Sciatic nerve (tissue), 2 donors: ENCODE measurements around the gene PIM3. TPM values are rescaled to one million over a fixed set of nuclear protein-coding genes. Genes with fewer than 3 reads are reported as not detected.

Experiments used
- ATAC-seq: fragments of 200-7000 bp; cut with Tn5 transposase; one replicate; pipeline ENCODE4 v1.9.1; 2020; ENCODE audit warnings: mild to moderate bottlenecking, moderate library complexity
- DNase-seq: peaks from one replicate; pipeline ENCODE4 v3.0.0-alpha.2; 2020; ENCODE audit warnings: low spot score
- intact Hi-C: fragments of 100-400 bp; cut with DNase I; formaldehyde crosslinking; loops from one replicate; pipeline ENCODE4 v1.14.2; 2022
- total RNA-seq: library from RNA; stranded (reverse); fragmentation: NEBNext Ultra II Directional; extraction: Animal tissue kit (Norgen Biotek cat#: 25700); gene quantifications from one replicate; pipeline ENCODE4 v1.2.1, GENCODE V29; 2021
- donor health status: DM: no; HTN: no; CAD: no.
- donor health status: DM: no; HTN: no; CAD: no.

The PIM3 gene
- 62.2 TPM for total RNA-seq

DNA sequence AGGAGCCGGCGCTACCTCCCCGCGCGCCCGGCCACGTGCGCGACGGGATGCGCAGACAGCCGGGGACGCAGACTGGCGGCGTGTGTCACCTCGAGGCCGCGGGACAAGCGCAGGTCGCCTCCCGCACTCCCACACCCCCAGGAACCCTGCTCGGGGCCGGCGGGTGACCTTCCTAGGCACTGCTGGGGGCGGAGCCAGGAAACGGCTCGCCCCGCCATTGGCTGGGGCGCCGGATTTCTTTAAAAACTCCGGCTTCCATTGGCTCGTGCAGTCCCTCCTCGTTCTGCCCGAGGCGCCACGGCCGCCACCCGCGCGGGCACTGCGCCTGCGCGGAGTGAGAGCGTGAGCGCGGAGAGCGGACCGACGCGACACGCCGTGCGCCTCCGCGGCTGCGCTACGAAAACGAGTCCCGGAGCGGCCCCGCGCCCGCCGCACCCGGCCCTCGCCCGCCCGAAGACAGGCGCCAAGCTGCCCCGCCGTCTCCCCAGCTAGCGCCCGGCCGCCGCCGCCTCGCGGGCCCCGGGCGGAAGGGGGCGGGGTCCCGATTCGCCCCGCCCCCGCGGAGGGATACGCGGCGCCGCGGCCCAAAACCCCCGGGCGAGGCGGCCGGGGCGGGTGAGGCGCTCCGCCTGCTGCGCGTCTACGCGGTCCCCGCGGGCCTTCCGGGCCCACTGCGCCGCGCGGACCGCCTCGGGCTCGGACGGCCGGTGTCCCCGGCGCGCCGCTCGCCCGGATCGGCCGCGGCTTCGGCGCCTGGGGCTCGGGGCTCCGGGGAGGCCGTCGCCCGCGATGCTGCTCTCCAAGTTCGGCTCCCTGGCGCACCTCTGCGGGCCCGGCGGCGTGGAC lies at the start of gene PIM3:
TSS of gene PIM3 (plus strand) at position 614 of the 846 bp plus-strand sequence. CDS start at position 790, 176 bp downstream.
- DNase-seq: peak; percentile 96
- intact Hi-C loops: no loop called here
- peak; percentile 86 for ATAC-seq

DNA sequence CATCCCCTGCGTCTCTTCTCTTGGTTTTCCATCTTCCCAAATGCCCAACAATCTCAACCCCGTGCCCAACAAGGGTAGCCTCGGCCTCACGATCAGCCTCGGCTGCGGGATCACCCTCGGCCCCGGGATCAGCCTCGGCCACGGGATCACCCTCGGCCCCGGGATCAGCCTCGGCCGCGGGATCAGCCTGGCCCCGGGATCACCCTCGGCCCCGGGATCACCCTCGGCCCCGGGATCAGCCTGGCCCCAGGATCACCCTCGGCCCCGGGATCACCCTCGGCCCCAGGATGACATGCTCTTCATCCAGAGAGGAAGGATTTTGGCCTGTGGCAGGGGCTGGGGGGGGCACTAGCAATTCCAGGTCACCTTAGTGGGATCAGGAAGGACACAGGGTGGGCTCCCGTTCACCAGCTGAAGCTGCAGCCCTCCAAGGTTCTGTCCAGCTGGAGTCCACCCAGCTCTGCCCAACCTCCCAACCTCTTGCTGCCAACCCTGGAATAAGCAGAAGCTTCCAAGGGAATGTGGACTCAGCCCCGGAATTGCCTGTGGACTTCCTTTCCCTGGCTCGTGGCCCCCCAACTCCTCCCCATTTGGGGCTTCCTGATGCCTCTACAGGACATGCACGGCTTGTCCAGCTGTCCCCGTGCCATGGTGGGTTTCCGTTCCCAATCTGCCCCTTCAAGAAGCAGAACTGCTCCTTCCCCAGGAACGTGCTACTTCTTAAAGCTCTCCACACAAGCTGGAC lies 48.5 kb upstream of the PIM3 start:
- ATAC-seq: no peak
- no peak for DNase-seq
- intact Hi-C loops: no loop called here

DNA sequence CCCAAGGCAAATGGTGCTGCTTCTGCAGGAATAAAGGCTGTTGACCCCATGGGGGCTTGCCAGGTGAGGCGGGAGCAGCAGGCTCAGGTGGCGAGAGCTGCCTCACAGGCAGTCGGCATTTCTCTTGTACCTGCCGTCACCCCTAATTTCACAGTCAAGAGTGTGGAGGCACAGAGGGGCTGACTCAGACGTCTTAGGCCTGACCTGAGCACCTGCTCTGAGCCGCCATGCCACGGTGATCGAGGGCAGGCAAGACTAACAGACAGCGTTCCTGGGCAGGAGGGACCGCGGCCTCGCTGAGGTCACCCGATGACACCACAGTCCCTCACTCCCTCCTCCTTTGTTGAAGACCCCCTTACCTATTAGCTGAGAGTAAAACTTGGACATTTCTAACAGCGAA lies 47.5 kb upstream of the PIM3 start:
- no peak for DNase-seq
- ATAC-seq: no peak
- intact Hi-C loops: no loop called here

DNA sequence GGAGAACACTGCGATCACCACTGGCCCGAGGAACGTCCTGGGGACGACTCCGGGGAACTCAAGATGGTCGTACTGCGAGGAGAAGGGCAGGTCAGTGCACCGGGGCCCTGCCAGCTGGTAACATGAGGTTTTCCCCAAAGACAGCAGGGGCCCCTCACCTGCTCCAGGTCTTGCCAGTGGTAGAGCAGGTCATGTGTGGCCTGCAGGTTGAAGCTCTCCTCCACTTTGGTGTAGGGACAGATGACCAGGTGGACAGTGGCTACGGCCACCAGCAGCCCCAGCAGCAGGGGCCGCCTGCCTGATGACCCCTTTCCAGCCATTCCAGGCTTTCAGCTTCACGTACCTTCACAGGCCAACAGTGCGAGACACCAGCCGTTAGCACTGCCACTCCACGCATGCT lies 47.1 kb upstream of the PIM3 start:
- no peak for DNase-seq
- no peak for ATAC-seq
- intact Hi-C loops: no loop called here

DNA sequence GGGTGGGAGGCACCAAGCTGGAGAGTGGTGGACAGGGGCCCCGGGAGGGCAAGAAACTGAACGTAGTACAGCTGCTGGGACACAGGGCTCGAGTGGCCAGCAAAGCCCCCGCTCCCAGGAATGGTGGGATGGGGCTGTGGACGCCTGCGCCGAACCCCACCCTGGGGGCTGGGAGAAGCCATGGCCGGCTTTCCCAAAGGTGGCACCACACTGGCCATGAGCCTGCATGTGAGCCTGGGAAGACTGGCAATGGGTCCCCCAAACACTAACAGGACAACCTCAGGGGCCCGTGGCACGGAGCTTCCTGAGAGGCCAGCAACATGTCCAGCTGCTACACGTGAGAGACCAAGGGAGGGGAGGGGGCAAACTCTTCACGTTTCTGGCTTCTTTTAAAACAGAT lies 46.3 kb upstream of the PIM3 start:
- intact Hi-C loops: no loop called here
- DNase-seq: no peak
- no peak for ATAC-seq

DNA sequence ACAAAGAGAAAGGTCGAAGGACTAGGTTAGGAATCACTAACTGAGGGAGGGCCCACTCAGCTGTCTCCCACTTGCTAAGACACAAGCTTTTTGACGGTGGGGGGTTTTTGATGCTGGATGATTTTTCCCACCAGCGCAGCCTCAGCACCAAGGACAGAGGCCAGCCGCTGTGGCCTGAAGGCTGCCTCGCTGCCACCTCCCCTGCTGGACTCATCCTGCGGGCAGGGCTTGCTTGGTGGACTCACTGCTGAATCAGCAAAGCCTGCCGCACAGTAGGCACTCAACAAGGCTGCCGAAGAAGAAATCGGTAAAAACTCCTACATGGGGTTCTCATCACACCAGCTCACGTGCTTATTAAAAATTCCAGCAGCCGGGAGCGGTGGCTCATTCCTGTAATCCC lies 45.0 kb upstream of the PIM3 start:
- no peak for ATAC-seq
- no peak for DNase-seq
- intact Hi-C loops: no loop called here

DNA sequence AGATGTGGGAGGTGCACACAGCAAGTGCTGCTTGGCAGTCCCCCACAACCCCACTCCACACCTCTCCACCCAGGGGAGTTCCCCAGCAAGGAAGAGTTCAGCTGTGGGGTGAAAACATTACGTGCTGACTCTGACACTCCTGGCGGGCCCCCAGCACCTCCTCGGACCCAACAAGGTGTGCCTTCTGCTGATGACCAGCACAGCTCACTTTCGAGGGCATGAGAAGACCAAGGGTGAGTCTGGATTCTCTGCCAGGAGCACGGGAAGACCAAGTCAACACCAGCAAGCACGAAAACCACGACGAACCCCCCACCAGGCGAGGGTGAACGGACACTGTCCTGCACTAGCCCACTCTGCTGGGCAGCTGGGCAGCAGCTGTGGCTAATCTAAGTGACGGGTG lies 43.7 kb upstream of the PIM3 start:
- ATAC-seq (no peak), DNase-seq (no peak)
- intact Hi-C loops: no loop called here

DNA sequence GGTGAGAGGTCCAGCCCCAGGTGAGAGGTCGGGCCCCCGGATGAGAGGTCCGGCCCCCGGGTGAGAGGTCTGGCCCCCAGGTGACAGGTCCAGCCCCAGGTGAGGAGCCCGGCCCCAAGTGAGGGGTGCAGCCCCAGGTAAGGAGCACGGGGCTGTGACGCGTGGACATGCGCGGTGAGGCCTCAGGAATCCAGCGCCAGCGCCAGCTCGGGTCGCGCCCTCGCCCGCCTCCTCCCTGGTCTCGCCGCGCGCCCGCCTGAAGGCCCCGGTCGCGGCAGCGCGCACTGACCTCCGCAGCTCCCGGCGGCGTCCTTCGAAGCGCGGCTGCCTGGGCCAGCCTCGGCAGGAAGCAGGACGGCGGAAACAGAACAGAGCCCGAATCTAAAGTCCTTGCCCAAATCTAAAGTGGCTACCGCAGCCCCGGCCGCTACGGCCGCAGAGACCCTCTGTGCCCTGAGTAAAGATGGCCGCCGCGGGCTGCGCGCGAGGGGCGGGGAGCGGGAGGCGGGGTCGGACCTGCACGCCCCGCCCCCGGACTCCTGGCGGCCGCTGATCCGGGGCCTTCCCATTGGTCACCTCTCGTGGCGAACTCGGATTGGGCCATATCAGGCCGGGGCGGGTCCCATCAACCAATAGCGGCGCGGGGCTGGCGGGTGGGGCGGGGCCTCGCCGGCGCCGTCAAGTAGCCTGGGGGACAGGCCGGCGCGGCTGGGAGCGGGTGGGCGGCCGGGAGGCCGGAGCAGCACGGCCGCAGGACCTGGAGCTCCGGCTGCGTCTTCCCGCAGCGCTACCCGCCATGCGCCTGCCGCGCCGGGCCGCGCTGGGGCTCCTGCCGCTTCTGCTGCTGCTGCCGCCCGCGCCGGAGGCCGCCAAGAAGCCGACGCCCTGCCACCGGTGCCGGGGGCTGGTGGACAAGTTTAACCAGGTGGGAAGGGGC lies 42.3 kb upstream of the PIM3 start, which contains the start of the genes ALG12 and CRELD2:
TSS of gene ALG12 (minus strand) at position 465 of the 937 bp plus-strand sequence. CDS start 4,673 bp downstream, outside the sequence.
TSS of gene CRELD2 (plus strand) at position 661 of the 937 bp plus-strand sequence. CDS start at position 797, 136 bp downstream.
- ATAC-seq: peak; percentile 99
- intact Hi-C loops: no loop called here
- DNase-seq: peak; percentile 98

DNA sequence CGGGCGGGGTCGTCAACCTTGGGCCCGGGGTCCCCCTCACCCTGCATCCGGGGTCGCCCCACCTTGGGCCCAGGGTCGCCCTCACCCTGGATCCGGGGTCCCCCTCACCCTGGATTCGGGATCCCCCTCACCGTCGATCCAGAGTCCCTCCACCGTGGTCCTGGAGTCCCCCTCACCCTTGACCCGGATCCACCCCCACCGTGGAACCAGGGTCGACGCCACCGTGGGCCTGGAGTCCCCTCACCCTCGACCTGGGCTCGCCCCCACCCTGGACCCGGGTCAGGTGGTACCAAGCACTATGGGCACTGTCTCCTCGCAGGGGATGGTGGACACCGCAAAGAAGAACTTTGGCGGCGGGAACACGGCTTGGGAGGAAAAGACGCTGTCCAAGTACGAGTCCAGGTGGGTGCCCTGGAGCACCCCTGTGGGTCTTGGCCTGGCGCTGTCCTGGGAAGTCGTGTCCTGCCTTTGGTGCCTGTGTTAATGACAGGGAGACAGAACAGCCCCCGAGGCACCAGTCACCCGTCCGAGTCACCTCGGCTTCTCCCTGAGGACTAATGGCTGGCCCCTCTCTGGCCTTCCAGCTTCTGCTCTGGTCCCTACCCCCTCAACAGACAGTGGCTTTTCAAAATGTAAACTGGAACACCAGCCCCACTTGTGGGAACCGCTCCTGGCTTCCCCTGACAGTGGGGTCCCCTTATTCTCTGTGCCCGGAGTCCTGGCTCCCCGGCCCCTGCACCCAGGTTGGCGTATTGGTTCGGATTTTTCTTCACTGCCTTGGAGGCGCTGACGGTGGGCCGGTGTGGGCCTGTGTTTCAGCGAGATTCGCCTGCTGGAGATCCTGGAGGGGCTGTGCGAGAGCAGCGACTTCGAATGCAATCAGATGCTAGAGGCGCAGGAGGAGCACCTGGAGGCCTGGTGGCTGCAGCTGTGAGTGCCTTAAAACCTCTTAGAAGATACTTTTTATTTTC lies 41.4 kb upstream of the PIM3 start:
- DNase-seq (peak; percentile 74), ATAC-seq (no peak)
- intact Hi-C loops: no loop called here

DNA sequence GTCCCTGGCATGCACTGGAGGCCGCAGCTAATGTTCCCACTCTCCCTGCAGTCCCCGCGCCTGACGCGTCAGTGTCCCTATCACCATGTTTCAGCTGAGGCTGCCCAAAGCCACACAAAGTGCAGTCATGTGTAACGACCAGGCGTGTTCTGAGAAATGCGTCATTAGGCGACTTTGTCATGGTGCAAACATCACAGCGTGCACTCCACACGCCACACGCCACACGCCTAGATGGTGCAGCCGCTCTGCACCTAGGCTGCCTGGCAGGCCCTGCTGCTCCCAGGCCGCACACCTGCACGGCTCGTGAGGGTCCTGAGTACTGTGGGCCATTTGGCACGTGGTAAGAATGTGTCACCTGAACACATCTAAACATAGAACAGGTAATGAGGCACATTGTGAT lies 39.7 kb upstream of the PIM3 start:
- intact Hi-C loops: loop anchor here (10.0 kb wide), 1 partner anchor 54 kb away; no protein-coding TSS in a partner anchor
- ATAC-seq: no peak
- no peak for DNase-seq

DNA sequence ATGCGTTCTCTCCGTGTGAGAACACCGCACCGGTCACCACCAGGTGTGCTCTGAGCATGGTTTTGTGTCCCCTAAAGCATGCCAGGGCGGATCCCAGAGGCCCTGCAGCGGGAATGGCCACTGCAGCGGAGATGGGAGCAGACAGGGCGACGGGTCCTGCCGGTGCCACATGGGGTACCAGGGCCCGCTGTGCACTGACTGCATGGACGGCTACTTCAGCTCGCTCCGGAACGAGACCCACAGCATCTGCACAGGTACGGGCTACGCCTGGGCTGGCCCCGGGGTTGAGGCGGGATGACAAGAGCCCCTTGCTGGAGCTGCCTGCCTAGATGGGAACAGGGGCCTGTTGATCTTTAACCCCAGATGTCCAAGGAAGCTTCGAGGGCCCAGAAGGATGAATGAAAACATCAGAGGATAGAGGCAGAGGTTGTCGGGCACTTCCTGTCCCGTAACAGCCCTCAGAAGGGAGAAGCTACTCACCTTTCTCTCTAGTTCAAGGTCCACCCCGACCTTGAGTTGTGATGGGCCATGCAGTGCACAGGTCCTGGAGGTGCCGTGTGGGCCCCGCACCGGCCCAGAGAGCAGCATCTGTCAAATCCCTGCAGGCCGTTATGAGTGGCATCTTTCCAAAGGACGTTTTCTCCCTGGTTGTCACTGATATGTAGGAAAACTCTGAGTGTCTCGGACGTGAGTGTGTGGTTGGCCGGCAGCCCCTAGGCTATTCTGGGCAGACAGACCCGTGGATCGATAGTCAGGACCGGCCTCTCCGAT lies 38.9 kb upstream of the PIM3 start:
- DNase-seq (no peak), ATAC-seq (no peak)
- intact Hi-C loops: loop anchor here (10.0 kb wide), 1 partner anchor 53 kb away; no protein-coding TSS in a partner anchor

DNA sequence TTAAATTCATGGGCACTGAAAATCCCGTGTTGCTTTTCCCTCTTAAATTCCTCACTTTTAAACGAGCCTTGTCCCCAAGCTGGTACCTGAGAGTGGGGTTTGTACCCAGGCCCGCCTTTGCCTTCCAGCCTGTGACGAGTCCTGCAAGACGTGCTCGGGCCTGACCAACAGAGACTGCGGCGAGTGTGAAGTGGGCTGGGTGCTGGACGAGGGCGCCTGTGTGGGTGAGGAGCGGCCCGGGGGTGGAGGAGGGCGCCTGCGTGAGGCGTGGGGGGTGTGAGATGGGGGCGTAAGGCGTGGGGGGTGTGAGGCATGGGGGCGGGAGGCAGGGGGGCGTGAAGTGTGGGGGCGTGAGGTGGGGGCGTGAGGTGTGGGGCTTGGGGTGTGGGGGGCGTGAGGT lies 38.1 kb upstream of the PIM3 start:
- intact Hi-C loops: loop anchor here (10.0 kb wide), 1 partner anchor 52 kb away; no protein-coding TSS in a partner anchor
- no peak for ATAC-seq

DNA sequence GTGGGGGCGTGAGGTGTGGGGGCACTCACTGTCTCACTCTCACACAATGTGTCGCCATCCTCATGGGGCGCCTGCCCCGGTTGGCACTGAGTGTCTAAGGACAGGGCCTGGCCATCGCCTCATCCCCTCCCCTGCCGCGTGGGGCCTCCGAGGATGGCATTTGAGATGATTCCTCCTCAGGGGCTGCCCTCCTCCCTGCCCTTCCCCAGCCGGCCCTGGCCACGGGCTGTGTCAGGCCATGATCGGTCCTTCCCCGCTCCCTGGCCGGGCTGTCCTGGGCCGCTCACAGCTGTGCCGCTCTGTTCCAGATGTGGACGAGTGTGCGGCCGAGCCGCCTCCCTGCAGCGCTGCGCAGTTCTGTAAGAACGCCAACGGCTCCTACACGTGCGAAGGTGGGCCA lies 37.6 kb upstream of the PIM3 start:
- ATAC-seq (no peak), DNase-seq (no peak)
- intact Hi-C loops: loop anchor here (10.0 kb wide), 1 partner anchor 52 kb away; no protein-coding TSS in a partner anchor

More for the DNA sequence above, 38.1 kb upstream of the PIM3 start:
- DNase-seq: no peak

DNA sequence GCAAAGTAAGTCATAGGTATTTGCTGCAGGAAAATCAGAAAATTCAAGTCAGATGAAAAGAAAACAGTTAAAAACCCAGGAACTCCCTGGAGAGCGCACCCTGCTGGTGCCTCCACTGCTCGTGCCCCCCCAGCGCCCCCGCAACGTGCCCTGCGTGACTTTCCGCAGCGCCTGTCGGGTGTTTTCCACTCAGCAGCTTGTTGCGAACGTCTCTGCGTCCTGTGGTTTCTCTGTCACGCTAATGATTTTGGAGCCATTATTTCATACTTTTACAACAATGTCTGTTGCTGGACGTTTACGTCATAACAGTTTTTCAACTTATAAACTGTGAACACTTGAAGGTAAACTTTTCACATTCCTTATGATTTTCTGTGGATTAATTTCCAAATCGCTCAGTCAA lies 37.1 kb upstream of the PIM3 start:
- intact Hi-C loops: loop anchor here (10.0 kb wide), 1 partner anchor 51 kb away; no protein-coding TSS in a partner anchor
- DNase-seq (no peak), ATAC-seq (no peak)

DNA sequence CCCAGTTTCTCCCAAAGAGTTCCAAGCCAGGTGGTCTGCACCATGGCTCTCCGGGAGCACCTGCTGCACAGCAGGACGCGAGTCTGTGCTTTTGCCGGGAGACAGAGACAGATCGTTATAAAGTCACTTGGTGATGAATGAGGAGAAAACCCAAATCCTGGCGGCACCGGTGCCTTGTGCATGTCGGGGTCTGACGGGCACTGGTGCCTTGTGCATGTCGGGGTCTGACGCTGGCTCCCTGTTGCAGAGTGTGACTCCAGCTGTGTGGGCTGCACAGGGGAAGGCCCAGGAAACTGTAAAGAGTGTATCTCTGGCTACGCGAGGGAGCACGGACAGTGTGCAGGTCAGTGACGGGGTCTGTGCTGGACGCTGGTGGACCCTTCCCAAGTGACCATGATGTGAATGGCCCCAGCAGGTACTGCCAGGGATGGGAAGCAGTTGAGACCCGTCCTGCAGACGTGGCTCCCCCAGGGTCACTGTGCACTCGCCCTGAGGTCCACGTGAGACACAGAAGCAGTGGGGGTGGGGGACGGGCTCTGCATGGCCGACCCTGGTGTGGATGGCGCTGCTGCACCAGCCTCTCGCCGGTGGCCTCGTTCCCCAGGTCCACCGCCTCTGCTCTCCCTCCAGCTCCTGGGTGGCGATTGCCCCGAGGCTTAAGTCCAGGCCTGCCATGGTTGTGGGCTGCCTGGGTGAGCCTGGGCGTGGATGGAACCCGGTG lies 36.3 kb upstream of the PIM3 start:
- no peak for DNase-seq
- intact Hi-C loops: loop anchor here (10.0 kb wide), 1 partner anchor 51 kb away; no protein-coding TSS in a partner anchor

DNA sequence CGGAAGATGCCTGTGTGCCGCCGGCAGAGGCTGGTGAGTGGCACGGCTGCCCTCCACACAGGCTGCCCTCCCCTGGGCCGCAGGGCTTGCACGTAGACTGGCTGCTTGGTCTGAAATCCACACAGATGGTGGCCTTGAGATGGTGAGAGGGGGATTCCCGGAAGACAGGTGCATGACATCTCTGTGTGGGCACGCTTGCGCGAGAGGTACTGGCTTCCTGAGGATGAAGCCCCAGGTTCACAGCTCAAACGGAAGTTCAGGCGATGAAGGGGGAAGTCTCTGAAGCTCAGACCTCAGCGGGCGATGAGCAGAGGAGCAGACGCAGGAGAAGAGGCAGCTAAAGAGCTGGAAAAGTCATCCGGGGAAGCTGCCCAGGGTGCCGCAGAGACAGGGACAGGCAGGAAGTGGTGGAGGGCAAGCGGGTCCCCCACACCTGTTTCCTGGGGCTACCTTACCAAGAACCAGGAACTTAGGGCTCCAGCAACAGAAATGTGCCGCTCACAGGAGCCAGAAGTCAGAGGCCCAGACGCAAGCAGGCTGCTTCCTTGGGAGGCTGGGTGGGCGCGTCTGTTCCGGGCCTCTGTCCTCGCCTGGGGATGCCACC lies 34.9 kb upstream of the PIM3 start:
- DNase-seq (no peak), ATAC-seq (no peak)
- intact Hi-C loops: loop anchor here (10.0 kb wide), 1 partner anchor 49 kb away; no protein-coding TSS in a partner anchor

More for the DNA sequence above, 36.3 kb upstream of the PIM3 start:
- no peak for ATAC-seq
